GM12801 (cell line): ENCODE results near the gene ROM1.

Source experiments
- TF ChIP-seq, protein P1 (sequence below): IDR thresholded peaks from one replicate; pipeline ENCODE4 v1.5.1; 2011; ENCODE audit warnings: control low read depth; ENCODE audit not compliant: insufficient read length; ENCODE audit errors: extremely low read depth

Gene ROM1

DNA sequence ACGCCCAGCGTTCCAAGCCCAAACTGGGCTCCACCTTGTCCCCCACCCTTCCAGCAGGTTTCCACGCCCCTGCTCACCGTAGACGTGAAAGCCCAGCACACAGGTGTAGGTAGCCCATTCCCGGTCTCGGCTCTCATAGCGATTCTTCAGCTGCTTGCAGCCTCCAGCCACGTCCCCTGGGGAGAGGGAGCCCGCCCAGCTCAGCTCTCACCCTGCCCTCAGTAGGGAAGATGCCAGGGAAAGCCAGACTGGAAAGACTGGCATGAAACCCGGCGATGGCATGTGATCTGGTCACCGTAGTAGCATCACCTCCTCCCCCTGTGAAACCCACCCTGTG, 10.0 kb upstream of the ROM1 start:
- TF ChIP-seq, protein P1, sequence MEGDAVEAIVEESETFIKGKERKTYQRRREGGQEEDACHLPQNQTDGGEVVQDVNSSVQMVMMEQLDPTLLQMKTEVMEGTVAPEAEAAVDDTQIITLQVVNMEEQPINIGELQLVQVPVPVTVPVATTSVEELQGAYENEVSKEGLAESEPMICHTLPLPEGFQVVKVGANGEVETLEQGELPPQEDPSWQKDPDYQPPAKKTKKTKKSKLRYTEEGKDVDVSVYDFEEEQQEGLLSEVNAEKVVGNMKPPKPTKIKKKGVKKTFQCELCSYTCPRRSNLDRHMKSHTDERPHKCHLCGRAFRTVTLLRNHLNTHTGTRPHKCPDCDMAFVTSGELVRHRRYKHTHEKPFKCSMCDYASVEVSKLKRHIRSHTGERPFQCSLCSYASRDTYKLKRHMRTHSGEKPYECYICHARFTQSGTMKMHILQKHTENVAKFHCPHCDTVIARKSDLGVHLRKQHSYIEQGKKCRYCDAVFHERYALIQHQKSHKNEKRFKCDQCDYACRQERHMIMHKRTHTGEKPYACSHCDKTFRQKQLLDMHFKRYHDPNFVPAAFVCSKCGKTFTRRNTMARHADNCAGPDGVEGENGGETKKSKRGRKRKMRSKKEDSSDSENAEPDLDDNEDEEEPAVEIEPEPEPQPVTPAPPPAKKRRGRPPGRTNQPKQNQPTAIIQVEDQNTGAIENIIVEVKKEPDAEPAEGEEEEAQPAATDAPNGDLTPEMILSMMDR = no peak

DNA sequence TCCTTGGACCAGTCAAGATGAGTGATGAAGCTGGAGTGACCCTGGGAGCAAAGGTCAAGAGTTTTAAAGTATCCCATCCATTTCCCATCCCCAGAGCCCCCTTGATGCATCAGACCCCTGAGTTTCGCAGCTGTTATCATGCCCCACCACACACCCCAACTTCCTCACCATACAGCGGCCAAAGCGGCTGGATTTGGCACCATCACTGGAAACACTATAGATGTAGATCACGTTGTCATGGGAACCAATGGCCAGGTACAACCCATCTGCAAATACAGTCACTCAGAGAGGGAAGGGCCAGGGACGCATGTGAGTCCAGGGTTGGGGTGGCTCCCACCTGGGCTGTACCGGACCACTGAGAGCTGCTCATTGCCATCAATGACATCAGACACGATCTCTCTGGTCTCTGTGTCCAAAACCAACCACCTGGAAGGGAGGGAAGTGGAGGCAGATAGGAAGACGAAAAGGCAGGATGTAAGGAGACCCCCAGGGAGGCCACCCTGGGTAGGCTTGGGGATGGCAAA, 9.2 kb upstream of the ROM1 start:
- TF ChIP-seq, protein P1 = no peak

DNA sequence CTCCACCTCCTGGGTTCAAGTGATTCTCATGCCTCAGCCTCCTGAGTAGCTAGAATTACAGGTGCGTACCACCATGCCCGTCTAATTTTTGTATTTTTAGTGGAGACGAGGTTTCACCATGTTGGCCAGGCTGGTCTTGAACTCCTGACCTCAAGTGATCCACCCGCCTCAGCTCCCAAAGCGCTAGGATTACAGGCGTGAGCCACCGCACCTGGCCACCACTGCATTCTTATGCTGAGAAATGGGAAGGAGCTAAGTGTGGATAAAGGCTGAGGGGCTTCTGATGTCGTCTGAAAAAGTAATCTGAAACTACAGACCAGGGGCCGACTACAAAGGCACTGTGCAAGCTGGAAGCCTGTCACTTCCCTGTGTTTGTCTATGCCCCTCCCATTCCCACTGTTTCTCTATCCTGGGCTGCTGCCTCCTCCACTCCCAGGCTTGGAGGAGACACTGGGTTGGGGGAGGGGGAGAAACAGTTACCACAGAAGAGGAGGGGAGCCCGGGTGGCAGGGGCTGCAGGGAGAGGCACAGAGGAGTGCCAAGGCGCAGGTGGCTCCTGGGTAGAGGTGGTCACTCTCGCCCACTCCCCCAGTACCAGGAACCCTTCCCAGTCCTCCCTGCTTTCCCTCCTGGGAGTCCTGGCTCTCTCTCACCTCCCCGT, 8.5 kb upstream of the ROM1 start:
- TF ChIP-seq, protein P1 = no peak

GRCh38 chr11:62605467-62605866, 7.6 kb upstream of the ROM1 start:
- TF ChIP-seq, protein P1 = no peak

DNA sequence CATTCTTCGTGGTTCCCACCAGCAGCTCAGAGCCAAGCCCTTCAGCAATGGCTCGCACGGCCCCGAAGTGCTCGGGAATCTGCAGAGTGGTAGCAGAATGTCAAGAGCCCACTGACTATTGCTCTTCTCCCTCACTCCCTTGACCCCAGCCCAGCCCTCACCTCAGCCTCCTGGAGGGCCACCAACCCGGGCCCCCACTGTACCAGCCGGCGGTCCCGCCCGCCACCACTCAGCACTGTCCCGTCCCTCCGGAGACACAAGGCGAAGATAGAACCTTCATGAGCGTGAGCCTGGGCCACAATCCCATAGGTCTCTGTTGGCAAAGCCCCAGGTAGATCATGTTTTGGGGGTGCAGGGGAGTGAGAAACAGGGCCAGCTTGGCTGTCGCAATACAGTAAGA, 7.2 kb upstream of the ROM1 start:
- TF ChIP-seq, protein P1 = no peak

DNA sequence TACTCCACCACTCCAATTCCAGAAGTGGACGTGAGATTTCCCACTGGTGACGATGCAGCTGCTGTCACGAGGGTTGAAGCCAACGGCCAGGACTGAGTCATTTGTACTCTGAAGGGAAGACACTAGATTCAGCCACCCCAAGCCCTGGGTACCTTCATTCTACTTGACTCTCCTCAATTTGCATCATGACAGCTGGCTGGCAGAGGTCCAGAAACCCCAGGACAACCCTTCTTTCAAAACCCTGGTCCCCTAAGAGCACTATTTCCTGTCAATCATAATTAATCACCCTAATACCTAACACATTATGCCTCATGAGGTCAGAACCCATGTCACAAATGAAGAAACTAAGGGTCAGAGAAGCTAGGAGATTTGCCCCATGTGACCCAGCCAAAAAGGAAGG, 5.3 kb upstream of the ROM1 start:
- TF ChIP-seq, protein P1 = no peak

GRCh38 chr11:62608776-62609175, 4.3 kb upstream of the ROM1 start:
- TF ChIP-seq, protein P1 = no peak
